K562 (cell line): ENCODE measurements around the gene PPT2. TPM values are rescaled to one million over a fixed set of nuclear protein-coding genes. Genes with fewer than 3 reads are reported as not detected.

Experiments used
- BRD4 ChIP-seq: fragments of 200-600 bp; sonication (generic); IDR thresholded peaks from 2 replicates; pipeline ENCODE4 v1.6.1; 2017; ENCODE audit warnings: inconsistent platforms
- CTCF ChIP-seq, 3 experiments: IDR thresholded peaks in 2 of 3; conservative IDR thresholded peaks in 1 of 3; 2 replicates each; pipeline ENCODE4 v1.5.1; 2011 to 2012; ENCODE audit warnings: low read length in 3 of 3, mild to moderate bottlenecking in 3 of 3, control low read depth in 2 of 3, improper control_type of control experiment in 1 of 3, inconsistent platforms in 1 of 3, low read depth in 1 of 3, mixed read lengths in 1 of 3, moderate library complexity in 1 of 3; ENCODE audit not compliant: insufficient read depth in 2 of 3
- CTCFL ChIP-seq: IDR thresholded peaks from 2 replicates; pipeline ENCODE4 v1.6.1; 2011; ENCODE audit warnings: borderline replicate concordance, low read depth, mild to moderate bottlenecking, moderate library complexity, low read length; ENCODE audit not compliant: insufficient read depth, poor library complexity, severe bottlenecking
- ESRRA ChIP-seq: fragments of 450-650 bp; IDR thresholded peaks from 2 replicates; pipeline ENCODE4 v1.6.1; 2014; ENCODE audit warnings: low read depth, mild to moderate bottlenecking, moderate library complexity, borderline replicate concordance
- FOXA3 ChIP-seq, 2 experiments: fragments of 450-650 bp in 1 of 2; sonication (generic) in 1 of 2; formaldehyde crosslinking; IDR thresholded peaks in 1 of 2; conservative IDR thresholded peaks in 1 of 2; 2 replicates each; pipeline versions ENCODE4 v1.4.0 to v1.8.0; 2020 to 2022; ENCODE audit warnings: mild to moderate bottlenecking in 2 of 2, missing genetic modification reagents in 1 of 2
- GATA2 ChIP-seq: sonication (generic); formaldehyde crosslinking; IDR thresholded peaks from 2 replicates; pipeline ENCODE4 v1.4.0; 2020; ENCODE audit warnings: mild to moderate bottlenecking, missing genetic modification reagents
- HNRNPL ChIP-seq: fragments of 200-400 bp; formaldehyde crosslinking; IDR thresholded peaks from 2 replicates; pipeline ENCODE4 v1.6.1; 2017; ENCODE audit warnings: low read depth, mild to moderate bottlenecking, low read length
- NCOA4 ChIP-seq: fragments of 450-650 bp; IDR thresholded peaks from 2 replicates; pipeline ENCODE4 v1.6.1; 2018; ENCODE audit warnings: mild to moderate bottlenecking; ENCODE audit not compliant: partially characterized antibody
- PBX2 ChIP-seq, 2 experiments: IDR thresholded peaks in 1 of 2; conservative IDR thresholded peaks in 1 of 2; 2 replicates each; pipeline ENCODE4 v1.6.1; 2016; ENCODE audit warnings: low read depth in 2 of 2, mild to moderate bottlenecking in 1 of 2, missing compliant biosample characterization in 1 of 2, missing genetic modification characterization in 1 of 2, moderate library complexity in 1 of 2
- PHF8 ChIP-seq: fragments of 200-600 bp; sonication (generic); IDR thresholded peaks from 2 replicates; pipeline ENCODE4 v1.6.1; 2012; ENCODE audit warnings: mixed run types, mild to moderate bottlenecking, inconsistent platforms, low read length, moderate library complexity, borderline replicate concordance
- PURB ChIP-seq: sonication (generic); formaldehyde crosslinking; IDR thresholded peaks from 2 replicates; pipeline ENCODE4 v1.9.0; 2021; ENCODE audit warnings: low read depth, mild to moderate bottlenecking, missing genetic modification reagents
- RBBP5 ChIP-seq: fragments of 200-600 bp; sonication (generic); IDR thresholded peaks from 2 replicates; pipeline ENCODE4 v1.6.1; 2012; ENCODE audit warnings: borderline replicate concordance, mild to moderate bottlenecking, low read length, control low read depth, inconsistent platforms; ENCODE audit not compliant: insufficient read depth, poor library complexity, severe bottlenecking
- SMARCB1 ChIP-seq: IDR thresholded peaks from 2 replicates; pipeline ENCODE4 v1.6.1; 2011; ENCODE audit warnings: improper control_type of control experiment, low read depth; ENCODE audit not compliant: insufficient read length
- TFAP4 ChIP-seq: sonication (generic); formaldehyde crosslinking; IDR thresholded peaks from 2 replicates; pipeline ENCODE4 v1.8.0; 2022; ENCODE audit warnings: missing genetic modification reagents, mild to moderate bottlenecking, moderate library complexity, borderline replicate concordance
- TRIM24 ChIP-seq, 2 experiments: fragments of 450-650 bp; IDR thresholded peaks; 2 replicates each; pipeline ENCODE4 v1.6.1; 2016
- ZNF668 ChIP-seq: fragments of 250-450 bp; sonication (Bioruptor Pico); IDR thresholded peaks from 2 replicates; pipeline ENCODE4 v1.8.0; 2022; ENCODE audit warnings: mild to moderate bottlenecking, inconsistent platforms
- ZNF76 ChIP-seq: fragments of 250-450 bp; sonication (Bioruptor Pico); IDR thresholded peaks from 2 replicates; pipeline ENCODE4 v1.4.0; 2020; ENCODE audit warnings: mild to moderate bottlenecking, moderate library complexity, borderline replicate concordance
- polyA plus RNA-seq, 8 experiments: library from polyadenylated mRNA; depleted of rRNA in 4 of 8; stranded (reverse) in 5 of 8; unstranded in 3 of 8; fragments of >200 nt; fragmentation: Nextera tagmentation in 2 of 8; fragmentation: Illumina TruSeq in 1 of 8; extraction: Ambion mirVana in 2 of 8; extraction: Trizol in 1 of 8; gene quantifications; 2 replicates each; pipeline versions ENCODE4 v1.2.1 to v1.2.3, GENCODE V29; 2011 to 2014; ENCODE audit warnings: inconsistent platforms in 1 of 8, missing spikeins in 1 of 8
- total RNA-seq, 7 experiments: library from RNA; depleted of rRNA in 6 of 7; stranded (reverse); fragments of >200 nt in 6 of 7; fragmentation: Illumina TruSeq in 2 of 7; extraction: Trizol in 2 of 7; gene quantifications; 2 replicates each; pipeline versions ENCODE4 v1.2.1 to v1.2.3, GENCODE V29; 2011 to 2021; ENCODE audit warnings: low replicate concordance in 1 of 7

PPT2 gene
- total and polyA plus RNA-seq, 9 of the 15 experiments (the other 6 are each of a cell fraction or from before 2014, with no cell fraction given) = 27.4 to 98.8 (median 69.9) TPM

- TF ChIP-seq ESRRA (no peak; the same call in 1 of the 2 replicates), TRIM24 (IDR thresholded peaks at IDR 0.05) (peak in 1 of 2 experiments; percentile 11; a peak in 1 of 4 replicates), FOXA3 (CRISPR knock-in tag; conservative IDR thresholded peaks at IDR 0.05 in 1 of 2, IDR thresholded peaks at IDR 0.05 in 1 of 2) (peak in 1 of 2 experiments; percentile 52; a peak in 2 of 4 replicates), PURB (no peak), CTCF (IDR thresholded peaks at IDR 0.05 in 2 of 3, conservative IDR thresholded peaks at IDR 0.05 in 1 of 3; ENCODE audit: insufficient read depth in 2 of 3, low read depth in 1 of 3, low read length in 3 of 3) (no peak; a peak in 1 of 6 replicates), CTCFL (no peak), SMARCB1 (no peak), PBX2 (CRISPR knock-in tag; IDR thresholded peaks at IDR 0.05; ENCODE audit: low read depth) (0 out of 2 replicates have a peak, but pooled peaks have one; percentile 37), PBX2 (tag; conservative IDR thresholded peaks at IDR 0.05; ENCODE audit: low read depth) (no peak), HNRNPL (0 out of 2 replicates have a peak, but pooled peaks have one; percentile 58), ZNF76 (CRISPR knock-in tag) (peak; percentile 39; the same call in 1 of the 2 replicates), PHF8 (peak; percentile 89), BRD4 (peak; percentile 93), NCOA4 (no peak), TFAP4 (CRISPR knock-in tag) (peak; percentile 51; the same call in 1 of the 2 replicates), GATA2 (CRISPR knock-in tag) (no peak), RBBP5 (no peak), ZNF668 (CRISPR knock-in tag) (no peak)
Measured at GRCh38 chr6:32195902-32196681, 42.2 kb downstream of the PPT2 start (continued).
